ENCODE results near the gene LGALS9B. TPM values are rescaled to one million over a fixed set of nuclear protein-coding genes. Genes with fewer than 3 reads are reported as not detected.
"Not testable (repeated sequence)": the region's sequence is repeated elsewhere in the genome, so short reads cannot be mapped to it uniquely, and the experiment has no call there.

LGALS9B gene
- total RNA-seq, 2 donors from 2014 or later: not detected

- H3K36me3 ChIP-seq; H3K27ac ChIP-seq; H3K4me1 ChIP-seq; H3K9me3 ChIP-seq; DNase-seq (ENCODE audit: low spot score); H3K4me3 ChIP-seq; H3K27me3 ChIP-seq: not testable (repeated sequence)
Observed at GRCh38 chr17:20479889-20480591, 12.7 kb upstream of the LGALS9B start.

DNA sequence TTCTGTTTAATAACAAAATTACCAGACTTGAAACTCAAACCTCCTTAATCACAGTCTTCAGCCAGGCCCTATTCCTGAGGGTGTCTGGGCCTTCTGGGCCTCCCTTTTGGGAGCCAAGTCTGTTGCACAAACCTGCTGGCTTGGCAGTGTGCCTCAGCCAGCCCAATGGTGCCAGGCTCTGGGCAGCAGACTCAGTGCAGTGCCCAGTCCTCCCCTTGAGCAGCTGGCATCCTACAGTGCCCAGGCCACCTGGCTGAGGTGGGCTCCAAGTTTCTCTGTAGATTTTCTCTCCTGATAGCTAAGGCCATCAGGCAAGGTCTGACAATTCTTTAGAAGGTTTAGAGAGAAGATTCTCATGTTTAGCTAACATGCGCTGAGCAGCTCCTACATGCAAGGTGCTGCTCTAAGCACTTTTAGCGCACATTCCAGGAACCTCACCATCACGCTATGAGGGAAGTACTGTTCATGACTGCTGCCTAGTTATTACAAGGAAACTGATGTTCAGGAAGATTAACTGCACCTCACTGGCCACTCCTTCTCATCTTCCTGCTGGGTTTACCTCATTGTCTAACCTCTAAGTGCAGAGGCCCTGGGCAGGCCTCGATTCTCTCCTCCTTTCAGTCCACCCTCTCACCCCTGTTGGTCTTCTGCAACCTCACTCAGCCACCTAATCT lies 10.2 kb upstream of the LGALS9B start:
- not testable (repeated sequence) for DNase-seq (ENCODE audit: low spot score); H3K4me1 ChIP-seq; H3K36me3 ChIP-seq; H3K9me3 ChIP-seq; H3K4me3 ChIP-seq; H3K27ac ChIP-seq; H3K27me3 ChIP-seq

GRCh38 chr17:20475137-20475831 lies 7.9 kb upstream of the LGALS9B start:
- not testable (repeated sequence) for H3K4me1 ChIP-seq; H3K36me3 ChIP-seq; H3K27ac ChIP-seq; H3K9me3 ChIP-seq; H3K4me3 ChIP-seq; DNase-seq (ENCODE audit: low spot score); H3K27me3 ChIP-seq

GRCh38 chr17:20474081-20474480 lies 6.7 kb upstream of the LGALS9B start:
- DNase-seq (ENCODE audit: low spot score); H3K27ac ChIP-seq; H3K4me1 ChIP-seq; H3K9me3 ChIP-seq; H3K27me3 ChIP-seq; H3K4me3 ChIP-seq; H3K36me3 ChIP-seq: not testable (repeated sequence)

DNA sequence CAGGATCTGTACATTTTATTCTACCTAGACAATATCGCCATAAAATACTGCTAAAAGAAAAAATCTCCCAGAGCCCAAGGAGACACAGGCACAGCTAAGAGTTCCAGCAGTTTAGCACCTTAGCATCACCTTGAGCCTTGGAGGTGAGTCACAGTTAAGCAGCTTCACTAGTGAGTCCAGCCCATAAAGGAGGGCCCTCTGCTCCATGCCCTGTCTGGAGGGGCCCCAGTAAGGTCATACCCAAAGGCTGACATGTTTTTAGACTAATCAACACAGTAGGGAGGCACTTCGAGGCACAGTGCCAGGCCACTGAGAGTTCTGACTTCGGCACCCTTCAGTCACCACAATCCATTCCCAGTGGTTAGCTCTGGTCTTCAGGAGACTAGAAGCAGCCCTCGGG lies 2.6 kb upstream of the LGALS9B start:
- DNase-seq (ENCODE audit: low spot score); H3K27ac ChIP-seq; H3K27me3 ChIP-seq; H3K4me1 ChIP-seq; H3K4me3 ChIP-seq; H3K36me3 ChIP-seq; H3K9me3 ChIP-seq: not testable (repeated sequence)

DNA sequence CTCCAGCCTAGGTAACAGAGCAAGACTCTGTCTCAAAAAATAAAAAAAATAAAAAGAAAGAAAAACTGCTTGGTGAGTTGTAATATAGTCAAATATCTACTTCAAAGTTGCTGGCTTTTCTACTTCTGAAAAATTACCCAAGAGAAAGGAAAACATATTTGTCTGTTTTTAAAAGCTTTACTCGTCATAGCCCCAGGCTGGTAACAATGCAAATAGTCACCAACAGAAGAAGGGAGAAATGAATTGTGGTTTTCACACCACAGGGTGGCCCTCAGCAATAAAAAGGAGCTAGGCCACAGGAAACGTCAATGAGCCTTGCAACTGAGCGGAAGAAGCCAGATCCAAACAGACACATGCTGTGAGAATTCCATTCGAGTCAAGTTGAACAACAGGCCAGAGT lies 1.8 kb upstream of the LGALS9B start:
- not testable (repeated sequence) for DNase-seq (ENCODE audit: low spot score); H3K27ac ChIP-seq; H3K4me1 ChIP-seq; H3K36me3 ChIP-seq; H3K9me3 ChIP-seq; H3K4me3 ChIP-seq; H3K27me3 ChIP-seq

DNA sequence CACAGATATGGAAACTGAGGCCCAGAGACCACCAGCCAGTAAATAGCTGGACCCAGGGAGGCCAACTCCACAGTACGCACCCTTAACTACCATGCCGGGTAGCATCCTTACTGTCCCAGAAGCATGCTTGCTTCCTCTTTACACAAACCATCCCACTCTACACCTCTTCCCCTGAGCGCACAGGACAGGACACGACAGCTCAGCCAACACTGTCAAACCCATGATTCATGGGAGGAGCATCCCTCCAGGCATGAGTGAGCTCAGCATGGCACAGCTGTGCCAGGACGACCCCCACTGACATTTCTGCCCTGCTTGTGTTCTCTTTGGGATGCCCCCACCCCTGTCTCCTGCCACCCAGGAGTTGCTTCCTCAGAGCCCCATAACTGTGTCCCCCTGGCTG lies 340 bp downstream of the LGALS9B start:
- not testable (repeated sequence) for H3K27me3 ChIP-seq

DNA sequence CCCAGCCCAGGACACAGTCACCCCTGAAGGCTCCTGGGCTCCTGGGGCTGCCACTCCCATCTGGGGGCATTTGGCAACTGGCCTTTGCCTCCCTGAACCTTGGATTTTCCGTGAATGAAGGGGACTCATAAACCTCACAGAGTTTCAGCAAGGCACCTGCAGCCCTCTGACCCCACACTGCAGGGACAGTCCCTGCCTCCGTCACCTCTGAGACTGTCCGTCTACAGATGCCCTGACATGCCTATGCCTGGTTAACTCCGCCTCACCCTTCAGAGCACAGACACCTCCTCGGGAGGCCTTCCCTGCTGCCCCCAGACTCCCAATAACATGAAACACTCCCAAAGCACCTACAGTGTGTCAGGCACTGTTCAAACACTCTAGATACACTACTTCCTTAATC lies 786 bp downstream of the LGALS9B start:
- H3K36me3 ChIP-seq; H3K27ac ChIP-seq; H3K4me3 ChIP-seq; H3K4me1 ChIP-seq; H3K27me3 ChIP-seq; DNase-seq (ENCODE audit: low spot score); H3K9me3 ChIP-seq: not testable (repeated sequence)

More for the DNA sequence above, 340 bp downstream of the LGALS9B start:
- DNase-seq (ENCODE audit: low spot score); H3K27ac ChIP-seq; H3K9me3 ChIP-seq; H3K36me3 ChIP-seq; H3K4me1 ChIP-seq; H3K4me3 ChIP-seq: not testable (repeated sequence)

DNA sequence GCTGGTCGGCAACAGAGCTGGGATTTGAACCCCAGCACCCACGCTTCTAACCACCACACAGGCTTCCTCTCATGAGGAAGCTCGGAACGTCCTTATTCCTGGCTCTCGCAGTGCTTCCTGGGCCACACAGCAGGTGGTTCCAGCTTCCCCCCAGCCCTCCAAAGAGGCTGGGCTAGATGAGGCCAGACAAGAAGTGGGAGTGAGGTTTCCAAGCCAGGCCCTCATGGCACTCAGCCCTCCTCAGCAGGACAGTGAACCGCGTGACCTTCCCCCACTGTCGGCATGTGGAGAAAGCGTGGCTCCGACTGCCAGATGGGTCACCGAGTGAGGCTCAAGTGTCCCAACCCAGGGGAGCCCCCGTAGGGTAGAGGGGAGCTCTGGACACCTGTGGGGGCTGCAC lies 1.8 kb downstream of the LGALS9B start:
- not testable (repeated sequence) for H3K4me3 ChIP-seq; H3K36me3 ChIP-seq; H3K9me3 ChIP-seq; DNase-seq (ENCODE audit: low spot score); H3K27me3 ChIP-seq; H3K4me1 ChIP-seq; H3K27ac ChIP-seq

DNA sequence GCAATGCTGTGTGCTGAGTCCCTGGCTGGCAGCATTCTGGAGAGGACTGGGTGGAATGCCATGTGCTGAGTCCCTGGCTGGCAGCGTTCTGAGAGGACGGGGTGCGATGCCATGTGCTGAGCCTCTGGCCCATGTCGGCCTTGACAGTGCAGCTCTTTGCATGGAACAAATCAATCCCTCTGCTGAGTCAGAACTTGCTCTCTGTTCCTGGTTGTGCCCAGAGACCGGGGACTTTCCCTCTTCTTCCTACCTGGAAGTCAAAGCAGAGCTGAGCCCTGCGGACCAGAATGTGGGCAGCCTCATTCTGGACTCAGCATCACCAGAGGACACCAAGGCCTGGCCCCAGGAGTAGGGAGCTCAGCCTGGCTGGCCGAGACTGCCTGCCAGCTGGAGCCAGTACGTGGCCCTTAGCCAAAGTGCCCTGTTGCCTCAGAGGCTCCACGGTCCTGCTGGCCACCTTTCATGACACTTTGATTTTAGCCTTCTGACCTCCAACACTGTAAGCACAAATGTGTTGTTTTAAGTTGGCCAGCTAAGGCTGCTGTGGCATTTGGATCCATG lies 2.4 kb downstream of the LGALS9B start:
- not testable (repeated sequence) for DNase-seq (ENCODE audit: low spot score); H3K36me3 ChIP-seq; H3K4me1 ChIP-seq; H3K27ac ChIP-seq; H3K27me3 ChIP-seq; H3K4me3 ChIP-seq; H3K9me3 ChIP-seq

DNA sequence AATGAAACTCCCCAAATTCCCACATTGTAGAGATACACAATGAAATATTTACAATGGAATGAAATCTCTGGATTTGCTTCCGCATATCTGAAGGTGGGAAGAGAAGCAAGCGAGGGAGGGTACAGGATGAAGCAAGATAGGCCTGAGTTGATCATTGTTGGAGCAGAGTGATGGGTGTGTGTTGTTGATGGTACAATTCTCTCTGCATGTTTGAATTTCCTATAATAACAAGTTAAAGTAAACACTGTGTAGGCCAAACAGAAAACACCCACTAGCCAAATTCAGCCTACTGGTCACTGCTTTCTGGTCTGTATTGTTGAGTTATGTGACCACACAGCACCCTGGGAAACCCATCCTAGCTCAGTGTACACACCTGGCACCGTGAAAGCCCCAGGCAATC lies 5.2 kb downstream of the LGALS9B start:
- not testable (repeated sequence) for H3K27me3 ChIP-seq; H3K4me1 ChIP-seq; H3K4me3 ChIP-seq; H3K36me3 ChIP-seq; DNase-seq (ENCODE audit: low spot score); H3K27ac ChIP-seq; H3K9me3 ChIP-seq

GRCh38 chr17:20457848-20458381 lies 9.4 kb downstream of the LGALS9B start:
- DNase-seq (ENCODE audit: low spot score); H3K27ac ChIP-seq; H3K36me3 ChIP-seq; H3K27me3 ChIP-seq; H3K9me3 ChIP-seq; H3K4me1 ChIP-seq; H3K4me3 ChIP-seq: not testable (repeated sequence)

DNA sequence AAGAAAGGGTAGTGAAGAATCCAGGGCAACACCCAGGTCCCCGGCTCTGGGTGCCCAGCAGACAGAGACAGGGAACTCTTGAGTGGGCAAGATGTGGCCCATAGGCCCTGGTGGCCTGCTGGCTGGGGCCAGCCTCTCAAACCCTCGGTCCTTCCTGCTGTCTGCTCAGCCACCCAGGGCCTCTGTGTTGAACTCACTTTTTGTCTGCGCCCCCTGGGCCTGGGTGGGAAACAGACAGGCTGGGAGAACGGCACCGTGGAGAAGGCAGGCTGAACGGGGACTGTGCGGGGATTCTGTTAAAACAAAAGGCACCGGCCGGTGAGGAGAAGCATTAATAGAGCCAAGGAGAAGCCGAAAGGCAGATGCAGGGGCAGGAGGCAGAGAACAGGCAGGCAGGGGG lies 12.2 kb downstream of the LGALS9B start:
- not testable (repeated sequence) for H3K9me3 ChIP-seq; H3K27me3 ChIP-seq; H3K27ac ChIP-seq; DNase-seq (ENCODE audit: low spot score); H3K36me3 ChIP-seq; H3K4me3 ChIP-seq; H3K4me1 ChIP-seq

DNA sequence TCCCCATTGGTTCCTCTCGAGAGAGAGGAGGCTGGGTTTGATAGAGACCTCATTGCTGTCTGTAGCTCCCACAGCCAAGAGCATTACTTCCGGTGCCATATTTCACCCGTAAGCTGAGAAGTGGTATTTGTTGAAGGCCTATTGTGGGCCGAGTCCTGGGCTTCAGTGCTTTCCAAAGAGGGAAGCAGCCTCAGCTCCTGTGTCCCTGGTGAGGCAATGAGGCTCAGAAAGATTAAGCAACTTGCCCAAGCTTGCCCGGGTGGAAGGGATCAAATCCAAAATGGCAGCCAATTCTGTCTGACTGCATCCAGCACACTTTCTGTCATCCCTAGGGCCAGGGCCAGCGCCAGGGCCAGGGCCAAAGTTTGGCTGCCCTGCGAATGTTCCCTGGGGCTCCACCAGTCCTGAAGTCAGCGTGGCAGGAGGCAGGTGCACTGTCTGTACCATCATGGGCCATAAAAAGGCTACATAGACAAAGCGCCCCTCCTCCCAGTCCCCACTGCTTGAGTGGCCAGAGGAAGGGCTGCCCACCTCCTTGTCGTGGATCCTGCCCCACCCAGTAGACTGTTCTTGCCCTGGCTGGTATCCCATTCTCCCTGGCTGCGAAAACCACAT lies 13.4 kb downstream of the LGALS9B start:
- H3K36me3 ChIP-seq; H3K4me1 ChIP-seq; H3K27ac ChIP-seq; DNase-seq (ENCODE audit: low spot score); H3K27me3 ChIP-seq; H3K9me3 ChIP-seq; H3K4me3 ChIP-seq: not testable (repeated sequence)

Measured in right atrium auricular region (tissue), 2 donors.